ENCODE results near the gene MXRA7.
A peak's percentile ranks its signal among the peaks of the same experiment; 100 is the strongest.
"Not testable (repeated sequence)": the region's sequence is repeated elsewhere in the genome, so short reads cannot be mapped to it uniquely, and the experiment has no call there.

Gene MXRA7

DNA sequence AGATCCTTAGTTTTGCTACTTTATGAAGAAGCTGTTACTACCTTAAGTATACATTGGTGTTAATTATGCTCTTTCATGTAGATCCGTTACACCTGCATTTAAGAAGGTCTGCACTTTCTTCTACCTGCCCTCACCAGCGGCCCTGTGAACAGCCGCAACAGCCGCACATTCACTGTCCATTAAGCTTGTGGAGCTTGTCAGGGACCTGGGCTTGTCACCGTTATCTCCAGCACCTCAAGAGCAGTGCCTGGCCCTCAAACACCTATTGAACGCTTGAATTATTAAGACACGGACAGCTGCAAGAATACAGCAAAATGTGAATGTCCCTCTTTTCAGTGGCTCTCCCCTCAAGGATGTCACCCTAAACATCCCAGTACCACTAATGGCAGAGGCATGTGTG lies 3.0 kb upstream of the MXRA7 start:
- no peak overlapping the region for H3K4me2 ChIP-seq (ENCODE audit: low read depth, low read length, poor library complexity, severe bottlenecking)
- H3F3A ChIP-seq (ENCODE audit: insufficient read depth), result 0 out of 2 replicates have a peak, but pooled peaks cover 4% of the 10 kb centered on the region
- no peaks in the 10 kb centered on the region for H3K36me3 ChIP-seq (ENCODE audit: low read length)
- H4K20me1 ChIP-seq (ENCODE audit: low read depth, low read length), result no peaks in the 10 kb centered on the region
- no peaks in the 10 kb centered on the region for H3K9me3 ChIP-seq (ENCODE audit: insufficient read depth, low read length)
- H3K27ac ChIP-seq (ENCODE audit: low read depth, low read length), result no peak overlapping the region
- no peak overlapping the region for H3K9ac ChIP-seq (ENCODE audit: low read length)
- no peak overlapping the region for H2AFZ ChIP-seq (ENCODE audit: low read depth, low read length, severe bottlenecking)
- no peaks in the 10 kb centered on the region for H3K79me2 ChIP-seq (ENCODE audit: insufficient read depth, low read length)
- H3K27me3 ChIP-seq (ENCODE audit: low read length), result no peaks in the 10 kb centered on the region
- H3K4me3 ChIP-seq (ENCODE audit: insufficient read depth, low read length, poor library complexity, severe bottlenecking), result no peak overlapping the region
- no peaks in the 10 kb centered on the region for H3K9me2 ChIP-seq (replicated peaks; ENCODE audit: insufficient read depth, low read length)
- TF ChIP-seq EZH2phosphoT487 (conservative IDR thresholded peaks at IDR 0.05; ENCODE audit: low read length), result no peak
- TF ChIP-seq, protein P1, sequence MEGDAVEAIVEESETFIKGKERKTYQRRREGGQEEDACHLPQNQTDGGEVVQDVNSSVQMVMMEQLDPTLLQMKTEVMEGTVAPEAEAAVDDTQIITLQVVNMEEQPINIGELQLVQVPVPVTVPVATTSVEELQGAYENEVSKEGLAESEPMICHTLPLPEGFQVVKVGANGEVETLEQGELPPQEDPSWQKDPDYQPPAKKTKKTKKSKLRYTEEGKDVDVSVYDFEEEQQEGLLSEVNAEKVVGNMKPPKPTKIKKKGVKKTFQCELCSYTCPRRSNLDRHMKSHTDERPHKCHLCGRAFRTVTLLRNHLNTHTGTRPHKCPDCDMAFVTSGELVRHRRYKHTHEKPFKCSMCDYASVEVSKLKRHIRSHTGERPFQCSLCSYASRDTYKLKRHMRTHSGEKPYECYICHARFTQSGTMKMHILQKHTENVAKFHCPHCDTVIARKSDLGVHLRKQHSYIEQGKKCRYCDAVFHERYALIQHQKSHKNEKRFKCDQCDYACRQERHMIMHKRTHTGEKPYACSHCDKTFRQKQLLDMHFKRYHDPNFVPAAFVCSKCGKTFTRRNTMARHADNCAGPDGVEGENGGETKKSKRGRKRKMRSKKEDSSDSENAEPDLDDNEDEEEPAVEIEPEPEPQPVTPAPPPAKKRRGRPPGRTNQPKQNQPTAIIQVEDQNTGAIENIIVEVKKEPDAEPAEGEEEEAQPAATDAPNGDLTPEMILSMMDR (IDR thresholded peaks at IDR 0.05; ENCODE audit: insufficient read depth, low read length, poor library complexity, severe bottlenecking), result no peak

DNA sequence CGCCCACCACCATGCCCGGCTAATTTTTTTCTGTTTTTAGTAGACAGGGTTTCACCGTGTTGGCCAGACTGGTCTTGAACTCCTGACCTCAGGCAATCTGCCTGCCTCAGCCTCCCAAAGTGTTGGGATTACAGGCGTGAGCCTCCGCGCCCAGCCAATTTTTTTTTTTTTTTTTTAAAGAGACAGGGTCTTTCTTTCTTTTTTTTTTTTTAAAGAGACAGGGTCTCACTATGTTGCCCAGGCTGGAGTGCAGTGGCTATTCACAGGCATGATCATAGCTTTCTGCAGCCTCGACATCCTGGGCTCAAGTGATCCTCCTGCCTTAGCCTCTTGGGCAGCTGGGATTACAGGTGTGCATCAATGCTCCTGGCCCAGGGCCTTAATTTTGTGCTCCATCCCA lies 1.6 kb upstream of the MXRA7 start:
- H3K9me2 ChIP-seq (replicated peaks; ENCODE audit: insufficient read depth, low read length); H3K27ac ChIP-seq (ENCODE audit: low read depth, low read length); H3K4me2 ChIP-seq (ENCODE audit: low read depth, low read length, poor library complexity, severe bottlenecking); H3K9me3 ChIP-seq (ENCODE audit: insufficient read depth, low read length); H3K4me3 ChIP-seq (ENCODE audit: insufficient read depth, low read length, poor library complexity, severe bottlenecking); H3K27me3 ChIP-seq (ENCODE audit: low read length); H2AFZ ChIP-seq (ENCODE audit: low read depth, low read length, severe bottlenecking); H4K20me1 ChIP-seq (ENCODE audit: low read depth, low read length); H3K36me3 ChIP-seq (ENCODE audit: low read length); H3F3A ChIP-seq (ENCODE audit: insufficient read depth); H3K79me2 ChIP-seq (ENCODE audit: insufficient read depth, low read length); H3K9ac ChIP-seq (ENCODE audit: low read length): not testable (repeated sequence)

DNA sequence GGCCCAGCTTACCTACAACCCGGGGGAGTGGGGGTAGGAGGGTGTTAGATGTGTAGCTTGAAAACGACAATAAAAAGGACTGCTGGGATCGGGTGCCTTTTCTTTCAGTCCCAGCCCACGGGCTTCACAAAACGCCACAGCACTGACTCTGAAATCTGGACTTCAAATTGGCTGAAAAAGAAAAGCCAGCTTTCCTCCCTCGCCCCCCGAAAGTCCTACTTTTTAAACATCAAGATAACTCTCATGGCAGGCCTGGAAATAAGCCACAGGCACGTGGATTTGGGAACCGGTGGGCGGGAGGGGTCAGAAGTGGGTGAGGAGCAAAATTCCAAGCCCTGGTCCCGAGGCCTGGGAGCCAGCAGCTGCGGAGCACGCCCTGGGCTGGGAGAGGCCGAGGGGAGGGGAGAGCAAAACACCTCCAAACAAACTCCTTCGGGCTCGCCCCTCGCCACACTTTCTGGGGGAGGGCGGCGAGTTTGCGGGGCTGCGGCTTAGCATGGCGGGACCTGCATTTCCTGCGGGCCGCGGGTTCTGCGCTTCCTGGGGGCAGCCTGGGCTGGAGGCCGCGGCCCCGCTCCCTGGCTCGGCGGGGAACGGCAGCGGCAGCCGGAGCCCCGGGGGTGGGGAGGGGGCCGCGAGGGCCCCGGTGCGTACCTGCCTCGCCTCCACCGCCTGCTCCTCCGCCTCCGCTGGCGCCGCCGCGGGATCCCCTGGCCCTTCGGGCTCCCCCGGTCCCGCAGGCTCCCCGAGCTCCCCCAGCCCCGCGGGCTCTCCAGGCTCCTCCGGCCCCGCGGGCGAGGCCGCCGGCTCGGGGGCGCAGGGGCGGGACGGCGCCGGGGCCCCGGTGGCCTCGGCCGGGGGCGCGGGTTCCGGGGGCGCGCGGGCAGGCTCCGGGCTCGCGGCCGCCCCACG lies 558 bp downstream of the MXRA7 start:
- H3K4me2 ChIP-seq (ENCODE audit: low read depth, low read length, poor library complexity, severe bottlenecking), result peak overlapping the region; percentile 23
- H3K36me3 ChIP-seq (ENCODE audit: low read length); H3K4me3 ChIP-seq (ENCODE audit: insufficient read depth, low read length, poor library complexity, severe bottlenecking); H3K9me3 ChIP-seq (ENCODE audit: insufficient read depth, low read length); H3K27me3 ChIP-seq (ENCODE audit: low read length); H3K27ac ChIP-seq (ENCODE audit: low read depth, low read length); H3K9ac ChIP-seq (ENCODE audit: low read length); H3K9me2 ChIP-seq (replicated peaks; ENCODE audit: insufficient read depth, low read length); H3K79me2 ChIP-seq (ENCODE audit: insufficient read depth, low read length); H3F3A ChIP-seq (ENCODE audit: insufficient read depth); H2AFZ ChIP-seq (ENCODE audit: low read depth, low read length, severe bottlenecking); H4K20me1 ChIP-seq (ENCODE audit: low read depth, low read length): not testable (repeated sequence)

DNA sequence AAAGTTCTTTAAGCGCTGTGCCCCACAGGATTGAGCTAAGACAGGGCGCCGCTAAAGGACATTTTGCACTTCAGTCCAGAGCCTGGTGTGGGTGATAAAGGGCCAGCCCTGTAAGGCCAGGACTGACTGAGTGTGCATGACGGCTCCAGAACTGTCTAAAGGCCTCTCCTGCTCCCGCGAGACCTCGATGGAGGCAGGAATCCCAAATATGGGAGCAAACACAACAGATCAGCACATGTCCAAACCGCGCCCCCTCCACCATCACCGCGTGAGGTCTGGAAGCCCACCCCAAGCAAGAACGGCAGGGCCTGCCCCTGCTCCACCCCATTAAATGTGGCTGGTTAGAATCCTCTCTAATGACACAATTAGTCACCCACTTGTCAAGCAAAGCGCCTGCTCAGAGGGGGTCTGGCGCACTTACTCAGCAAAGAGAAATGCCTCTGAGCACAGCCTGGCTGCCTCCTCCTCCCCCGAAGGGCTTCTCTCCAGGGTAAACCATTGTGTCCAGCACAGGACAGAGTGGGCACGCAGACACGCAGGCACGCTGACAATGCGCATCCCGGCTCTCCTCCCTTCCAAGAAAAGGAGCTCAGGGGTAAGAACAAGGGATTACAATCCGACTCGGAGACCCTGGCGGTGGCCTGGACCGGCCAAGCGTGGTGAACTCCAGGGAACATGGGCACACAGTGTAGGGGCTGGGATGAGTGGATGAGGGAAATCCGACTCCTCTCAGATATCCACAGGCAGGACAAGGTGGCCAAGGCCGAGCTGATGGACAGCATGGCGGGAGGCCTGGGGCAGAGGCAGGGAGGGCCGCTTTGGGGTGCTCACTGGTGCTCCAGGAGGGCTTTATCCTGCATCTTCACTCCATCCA lies 1.5 kb downstream of the MXRA7 start:
- Histone ChIP-seq H3K4me3 (ENCODE audit: insufficient read depth, low read length, poor library complexity, severe bottlenecking) (no peak overlapping the region), H3K36me3 (ENCODE audit: low read length) (no peaks in the 10 kb centered on the region), H3F3A (ENCODE audit: insufficient read depth) (no peaks in the 10 kb centered on the region), H3K27me3 (ENCODE audit: low read length) (no peaks in the 10 kb centered on the region), H3K9me2 (replicated peaks; ENCODE audit: insufficient read depth, low read length) (no peaks in the 10 kb centered on the region), H3K4me2 (ENCODE audit: low read depth, low read length, poor library complexity, severe bottlenecking) (no peak overlapping the region), H3K9me3 (ENCODE audit: insufficient read depth, low read length) (no peaks in the 10 kb centered on the region), H3K79me2 (ENCODE audit: insufficient read depth, low read length) (no peaks in the 10 kb centered on the region), H3K27ac (ENCODE audit: low read depth, low read length) (no peak overlapping the region), H2AFZ (ENCODE audit: low read depth, low read length, severe bottlenecking) (no peak overlapping the region), H3K9ac (ENCODE audit: low read length) (no peak overlapping the region), H4K20me1 (ENCODE audit: low read depth, low read length) (no peaks in the 10 kb centered on the region)
- TF ChIP-seq, protein P1 (IDR thresholded peaks at IDR 0.05; ENCODE audit: insufficient read depth, low read length, poor library complexity, severe bottlenecking), result no peak
- TF ChIP-seq EZH2phosphoT487 (conservative IDR thresholded peaks at IDR 0.05; ENCODE audit: low read length), result no peak
